ENCODE data around the gene RBBP5. TPM values are rescaled to one million over a fixed set of nuclear protein-coding genes. Genes with fewer than 3 reads are reported as not detected.

Gene RBBP5
- total RNA-seq, 1 donor: 19.5 TPM

DNA sequence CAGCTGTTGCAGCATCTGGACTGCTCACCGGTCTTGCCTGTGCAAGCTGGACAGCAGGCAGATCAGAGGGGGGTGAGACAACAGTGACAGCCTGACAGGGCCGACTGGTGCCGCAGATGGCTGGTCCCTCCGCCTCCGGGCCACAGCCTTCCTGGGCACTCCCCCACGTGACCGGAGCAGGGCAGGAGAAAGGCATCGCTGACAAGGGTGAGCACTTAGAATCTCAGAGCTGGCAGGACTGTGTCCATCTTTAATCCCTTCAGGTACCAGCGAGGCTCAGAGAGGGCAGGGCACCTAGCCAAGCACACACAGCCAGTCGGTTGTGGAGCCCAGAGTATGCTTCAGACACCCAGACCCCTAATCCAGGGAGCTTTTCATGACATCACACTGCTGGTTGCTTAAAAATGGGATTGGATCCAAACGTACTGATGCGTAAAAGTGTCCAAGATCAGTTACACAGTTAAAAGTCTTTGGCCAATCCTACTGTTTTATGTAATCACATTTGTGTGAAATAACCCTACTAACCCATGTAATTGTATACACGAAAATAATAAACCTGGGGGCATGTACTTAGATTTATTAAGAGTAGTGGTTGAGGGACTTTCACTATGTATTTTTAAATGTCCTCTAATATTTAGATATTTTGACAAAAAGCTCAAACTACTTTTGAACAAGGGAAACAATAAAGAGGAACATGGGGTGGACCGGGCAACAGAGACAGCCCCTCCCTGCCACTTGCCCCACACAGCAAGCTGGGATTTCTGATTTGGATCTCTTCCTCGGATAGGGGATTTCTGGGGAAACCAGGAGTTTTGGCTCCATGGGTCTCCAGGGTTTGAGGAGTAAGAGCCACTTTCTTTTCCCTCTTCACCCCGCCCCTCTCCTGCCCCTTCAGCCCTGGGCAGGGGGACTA lies 79.5 kb downstream of the RBBP5 start:
- no peaks in the 10 kb centered on the region for H3K9me3 ChIP-seq (ENCODE audit: low read depth, low read length)
- no peak overlapping the region for H2AFZ ChIP-seq (ENCODE audit: low read length)
- H3K4me2 ChIP-seq (ENCODE audit: insufficient read depth, low read length): no peak overlapping the region
- no peak overlapping the region for H3K27ac ChIP-seq (ENCODE audit: low read depth, low read length)
- no peaks in the 10 kb centered on the region for H3K36me3 ChIP-seq (ENCODE audit: insufficient read depth, low read length)
- no peak for DNase-seq (ENCODE audit: insufficient read length, low spot score, missing footprints)
- no peaks in the 10 kb centered on the region for H3K79me2 ChIP-seq (ENCODE audit: insufficient read depth, low read length)
- H4K20me1 ChIP-seq (ENCODE audit: insufficient read depth, low read length): no peaks in the 10 kb centered on the region
- H3K4me1 ChIP-seq (ENCODE audit: insufficient read depth, low read length): no peaks in the 10 kb centered on the region
- no peak overlapping the region for H3K4me3 ChIP-seq (ENCODE audit: insufficient read depth, low read length)
- TF ChIP-seq, protein P1, sequence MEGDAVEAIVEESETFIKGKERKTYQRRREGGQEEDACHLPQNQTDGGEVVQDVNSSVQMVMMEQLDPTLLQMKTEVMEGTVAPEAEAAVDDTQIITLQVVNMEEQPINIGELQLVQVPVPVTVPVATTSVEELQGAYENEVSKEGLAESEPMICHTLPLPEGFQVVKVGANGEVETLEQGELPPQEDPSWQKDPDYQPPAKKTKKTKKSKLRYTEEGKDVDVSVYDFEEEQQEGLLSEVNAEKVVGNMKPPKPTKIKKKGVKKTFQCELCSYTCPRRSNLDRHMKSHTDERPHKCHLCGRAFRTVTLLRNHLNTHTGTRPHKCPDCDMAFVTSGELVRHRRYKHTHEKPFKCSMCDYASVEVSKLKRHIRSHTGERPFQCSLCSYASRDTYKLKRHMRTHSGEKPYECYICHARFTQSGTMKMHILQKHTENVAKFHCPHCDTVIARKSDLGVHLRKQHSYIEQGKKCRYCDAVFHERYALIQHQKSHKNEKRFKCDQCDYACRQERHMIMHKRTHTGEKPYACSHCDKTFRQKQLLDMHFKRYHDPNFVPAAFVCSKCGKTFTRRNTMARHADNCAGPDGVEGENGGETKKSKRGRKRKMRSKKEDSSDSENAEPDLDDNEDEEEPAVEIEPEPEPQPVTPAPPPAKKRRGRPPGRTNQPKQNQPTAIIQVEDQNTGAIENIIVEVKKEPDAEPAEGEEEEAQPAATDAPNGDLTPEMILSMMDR (IDR thresholded peaks at IDR 0.05; ENCODE audit: extremely low read depth, low read depth, low read length): no peak
- H3K27me3 ChIP-seq (ENCODE audit: insufficient read depth, low read length): peaks cover 62% of the 10 kb centered on the region

DNA sequence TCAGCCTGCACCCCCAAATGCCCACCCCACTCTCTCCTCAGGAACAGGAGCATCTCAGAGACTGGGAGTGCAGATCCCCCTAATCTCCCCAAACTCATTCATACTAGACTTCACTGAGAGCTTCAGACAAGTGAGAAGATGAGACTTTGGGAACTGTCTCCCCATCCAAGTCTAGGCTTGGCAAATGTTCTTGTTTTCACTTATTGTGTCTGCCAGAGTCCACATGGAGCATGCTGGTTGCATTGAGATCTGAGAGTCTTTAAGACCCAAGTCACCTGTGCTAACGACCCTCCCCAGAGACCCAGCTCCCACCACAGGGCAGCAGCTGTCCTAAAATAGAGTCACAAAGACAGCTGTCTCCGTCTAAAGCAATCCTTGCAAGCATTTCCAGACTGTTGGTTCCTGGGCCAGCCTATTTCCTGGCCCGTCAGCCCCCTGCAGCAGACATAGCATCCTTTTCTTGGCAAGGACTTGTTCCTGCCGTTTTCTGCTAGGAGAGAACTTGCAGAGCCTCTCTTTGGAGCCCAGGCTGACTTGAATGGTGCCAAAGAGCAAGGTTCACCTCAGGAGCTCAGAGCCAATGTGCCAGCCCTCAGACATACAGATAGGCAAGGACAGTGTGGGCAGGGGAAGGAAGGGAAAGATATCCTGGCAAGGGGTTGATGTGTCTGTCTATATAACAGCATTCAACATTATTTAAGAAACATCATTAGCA lies 80.6 kb downstream of the RBBP5 start:
- no peak overlapping the region for H3K4me3 ChIP-seq (ENCODE audit: insufficient read depth, low read length)
- no peak overlapping the region for H2AFZ ChIP-seq (ENCODE audit: low read length)
- TF ChIP-seq, protein P1 (IDR thresholded peaks at IDR 0.05; ENCODE audit: extremely low read depth, low read depth, low read length): no peak
- no peak overlapping the region for H3K27ac ChIP-seq (ENCODE audit: low read depth, low read length)
- no peaks in the 10 kb centered on the region for H3K36me3 ChIP-seq (ENCODE audit: insufficient read depth, low read length)
- H4K20me1 ChIP-seq (ENCODE audit: insufficient read depth, low read length): no peaks in the 10 kb centered on the region
- H3K79me2 ChIP-seq (ENCODE audit: insufficient read depth, low read length): no peaks in the 10 kb centered on the region
- H3K4me1 ChIP-seq (ENCODE audit: insufficient read depth, low read length): no peaks in the 10 kb centered on the region
- DNase-seq (ENCODE audit: insufficient read length, low spot score, missing footprints): no peak
- peaks cover 63% of the 10 kb centered on the region for H3K27me3 ChIP-seq (ENCODE audit: insufficient read depth, low read length)
- no peaks in the 10 kb centered on the region for H3K9me3 ChIP-seq (ENCODE audit: low read depth, low read length)
- no peak overlapping the region for H3K4me2 ChIP-seq (ENCODE audit: insufficient read depth, low read length)

DNA sequence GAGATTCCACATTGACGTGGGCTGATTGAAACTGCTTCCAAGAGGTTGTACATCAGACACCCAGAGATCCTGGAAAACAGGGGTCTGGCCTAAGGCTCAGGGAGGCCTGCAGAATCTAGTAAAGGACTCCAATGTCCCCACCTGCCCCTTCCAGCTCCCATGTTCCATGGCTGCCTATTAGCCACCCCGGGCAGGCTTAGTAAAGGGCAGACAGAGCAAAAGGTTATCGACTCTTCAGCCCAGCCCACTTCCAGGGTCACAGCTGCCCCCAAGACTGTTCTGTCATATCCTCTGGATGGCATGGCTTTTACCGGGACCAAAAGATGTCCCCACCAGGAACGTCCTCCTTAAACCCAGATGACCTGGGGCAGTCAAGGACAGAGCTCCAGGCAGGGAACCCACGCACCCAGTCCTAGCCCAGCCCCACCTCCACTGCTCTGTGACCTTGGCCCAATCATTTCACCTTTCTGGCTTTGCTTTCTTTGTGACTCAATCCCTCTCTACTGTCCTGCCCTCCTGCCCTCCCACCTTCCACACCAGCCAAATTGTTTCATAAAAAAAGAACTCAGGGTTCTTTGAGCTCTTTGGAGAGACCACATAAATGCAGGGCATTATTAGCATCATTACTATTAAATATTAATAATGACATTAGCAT lies 83.5 kb downstream of the RBBP5 start:
- no peak overlapping the region for H3K27ac ChIP-seq (ENCODE audit: low read depth, low read length)
- no peak overlapping the region for H3K4me3 ChIP-seq (ENCODE audit: insufficient read depth, low read length)
- no peaks in the 10 kb centered on the region for H4K20me1 ChIP-seq (ENCODE audit: insufficient read depth, low read length)
- H3K79me2 ChIP-seq (ENCODE audit: insufficient read depth, low read length): no peaks in the 10 kb centered on the region
- no peak for DNase-seq (ENCODE audit: insufficient read length, low spot score, missing footprints)
- H3K9me3 ChIP-seq (ENCODE audit: low read depth, low read length): no peaks in the 10 kb centered on the region
- TF ChIP-seq, protein P1 (IDR thresholded peaks at IDR 0.05; ENCODE audit: extremely low read depth, low read depth, low read length): no peak
- no peaks in the 10 kb centered on the region for H3K4me1 ChIP-seq (ENCODE audit: insufficient read depth, low read length)
- no peaks in the 10 kb centered on the region for H3K36me3 ChIP-seq (ENCODE audit: insufficient read depth, low read length)
- H3K27me3 ChIP-seq (ENCODE audit: insufficient read depth, low read length): peaks cover 36% of the 10 kb centered on the region
- no peak overlapping the region for H2AFZ ChIP-seq (ENCODE audit: low read length)
- H3K4me2 ChIP-seq (ENCODE audit: insufficient read depth, low read length): no peak overlapping the region

Measured in osteoblast (primary cell).